ENCODE measurements around the gene FXYD1.

DNA sequence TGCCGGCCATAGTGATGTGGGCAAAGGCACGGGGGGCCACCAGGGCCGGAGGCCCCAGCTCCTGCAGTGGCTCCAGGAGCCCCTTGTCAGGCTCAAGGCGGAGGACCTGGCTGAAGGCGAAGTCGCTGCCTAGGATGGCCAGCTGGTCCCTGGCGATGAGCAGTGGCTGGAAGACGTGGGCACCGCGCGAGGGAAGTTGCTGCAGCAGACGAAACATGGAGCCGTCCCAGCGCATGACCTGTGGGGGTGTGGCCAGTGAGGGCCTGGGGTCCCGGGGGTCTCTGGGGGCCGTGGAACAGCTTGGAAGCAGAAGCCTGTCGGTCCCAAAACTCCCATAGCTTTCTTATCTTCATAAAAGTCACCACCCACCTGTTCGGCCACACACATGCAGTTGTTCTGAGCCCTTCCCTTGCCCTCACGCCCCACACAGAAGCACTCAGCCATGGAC, 13.3 kb upstream of the FXYD1 start:
- no peak for TF ChIP-seq NFRKB (IDR thresholded peaks at IDR 0.05)
- no peak for TF ChIP-seq HDGF (IDR thresholded peaks at IDR 0.05; ENCODE audit: borderline replicate concordance)
- no peak for TF ChIP-seq ARNT (IDR thresholded peaks at IDR 0.05)
- TF ChIP-seq BHLHE40 (IDR thresholded peaks at IDR 0.05; ENCODE audit: borderline replicate concordance): no peak
- TF ChIP-seq SP1 (IDR thresholded peaks at IDR 0.05): no peak
- no peak for TF ChIP-seq TARDBP (IDR thresholded peaks at IDR 0.05)
- TF ChIP-seq FOXM1 (IDR thresholded peaks at IDR 0.05; ENCODE audit: borderline replicate concordance): no peak
- TF ChIP-seq, protein P1, sequence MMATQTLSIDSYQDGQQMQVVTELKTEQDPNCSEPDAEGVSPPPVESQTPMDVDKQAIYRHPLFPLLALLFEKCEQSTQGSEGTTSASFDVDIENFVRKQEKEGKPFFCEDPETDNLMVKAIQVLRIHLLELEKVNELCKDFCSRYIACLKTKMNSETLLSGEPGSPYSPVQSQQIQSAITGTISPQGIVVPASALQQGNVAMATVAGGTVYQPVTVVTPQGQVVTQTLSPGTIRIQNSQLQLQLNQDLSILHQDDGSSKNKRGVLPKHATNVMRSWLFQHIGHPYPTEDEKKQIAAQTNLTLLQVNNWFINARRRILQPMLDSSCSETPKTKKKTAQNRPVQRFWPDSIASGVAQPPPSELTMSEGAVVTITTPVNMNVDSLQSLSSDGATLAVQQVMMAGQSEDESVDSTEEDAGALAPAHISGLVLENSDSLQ (IDR thresholded peaks at IDR 0.05): no peak
- no peak for TF ChIP-seq FOXA1 (IDR thresholded peaks at IDR 0.05)
